Measurements from ENCODE around the gene FANCE.
"Not testable (repeated sequence)": the region's sequence is repeated elsewhere in the genome, so short reads cannot be mapped to it uniquely, and the experiment has no call there.

The FANCE gene

GRCh38 chr6:35500782-35501181, 48.6 kb downstream of the FANCE start:
- DNase-seq: no peak

GRCh38 chr6:35501784-35502183, 49.6 kb downstream of the FANCE start:
- DNase-seq: no peak

- no peak for DNase-seq
Measured at GRCh38 chr6:35503534-35503933, 51.4 kb downstream of the FANCE start.

- DNase-seq: no peak
Measured at GRCh38 chr6:35505999-35506412, 53.9 kb downstream of the FANCE start.

- no peak for DNase-seq
Measured at GRCh38 chr6:35506536-35506935, 54.4 kb downstream of the FANCE start.

GRCh38 chr6:35507221-35507620, 55.1 kb downstream of the FANCE start:
- DNase-seq: no peak

- no peak for DNase-seq
Measured at GRCh38 chr6:35508027-35508426, 55.9 kb downstream of the FANCE start.

- DNase-seq: no peak
Measured at GRCh38 chr6:35508542-35508941, 56.4 kb downstream of the FANCE start.

GRCh38 chr6:35510916-35511561, 58.9 kb downstream of the FANCE start:
- no peak for DNase-seq

GRCh38 chr6:35511562-35511941, 59.4 kb downstream of the FANCE start:
- no peak for DNase-seq

- DNase-seq: no peak
Measured at GRCh38 chr6:35512006-35512405, 59.9 kb downstream of the FANCE start.

- DNase-seq: no peak
Measured at GRCh38 chr6:35512740-35513139, 60.6 kb downstream of the FANCE start, which contains the start of gene TULP1. Gene TULP1, minus strand, starts transcription at chr6:35512896. Its CDS starts 38 bp downstream, at chr6:35512858.

GRCh38 chr6:35514587-35514986, 62.4 kb downstream of the FANCE start:
- no peak for DNase-seq

- DNase-seq: not testable (repeated sequence)
Measured at GRCh38 chr6:35515939-35516338, 63.8 kb downstream of the FANCE start.

All from KG1 (cell line).